ENCODE data around the gene KCNV2. TPM values are rescaled to one million over a fixed set of nuclear protein-coding genes. Genes with fewer than 3 reads are reported as not detected.
A peak's percentile ranks its signal among the peaks of the same experiment; 100 is the strongest.

The KCNV2 gene
- total RNA-seq, 1 donor from 2014 or later = not detected

GRCh38 chr9:2777454-2777853, 60.1 kb downstream of the KCNV2 start:
- no peak for DNase-seq (ENCODE audit: low spot score, unreplicated experiment)
- H3K4me3 Mint-ChIP-seq (ENCODE audit: low read depth) = no peak overlapping the region
- peak overlapping the region; percentile 62 for H3K27ac Mint-ChIP-seq
- no peaks in the 10 kb centered on the region for H3K4me1 Mint-ChIP-seq (ENCODE audit: low read depth)
- peaks cover 37% of the 10 kb centered on the region for H3K27me3 Mint-ChIP-seq
- peaks cover 75% of the 10 kb centered on the region for H3K36me3 Mint-ChIP-seq (ENCODE audit: insufficient read depth)
- H3K9me3 Mint-ChIP-seq (ENCODE audit: low read depth) = peaks cover 45% of the 10 kb centered on the region
- no peak for TF ChIP-seq CTCF (IDR thresholded peaks at IDR 0.05; ENCODE audit: unreplicated experiment)

DNA sequence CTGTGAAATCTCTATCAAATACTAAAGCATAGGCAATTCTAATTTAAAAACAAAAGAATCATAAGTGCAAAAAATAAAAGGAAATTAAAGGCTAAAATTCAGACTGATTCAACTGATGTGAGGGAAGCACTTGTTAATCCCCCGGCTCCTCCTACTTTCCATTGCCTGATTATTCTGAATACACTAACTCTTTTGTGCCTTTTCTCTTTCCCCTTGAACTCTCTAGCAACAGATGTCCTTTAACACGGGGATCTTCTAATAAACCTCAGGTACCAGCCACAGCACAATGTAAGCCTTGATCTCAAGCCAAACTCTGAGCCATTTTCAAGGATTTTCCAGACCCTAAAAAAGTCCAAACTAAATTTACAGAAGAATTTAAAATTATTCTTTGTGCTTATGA, 61.5 kb downstream of the KCNV2 start:
- no peak overlapping the region for H3K4me3 Mint-ChIP-seq (ENCODE audit: low read depth)
- no peaks in the 10 kb centered on the region for H3K4me1 Mint-ChIP-seq (ENCODE audit: low read depth)
- H3K9me3 Mint-ChIP-seq (ENCODE audit: low read depth) = peaks cover 39% of the 10 kb centered on the region
- H3K27me3 Mint-ChIP-seq = peaks cover 30% of the 10 kb centered on the region
- peaks cover 74% of the 10 kb centered on the region for H3K36me3 Mint-ChIP-seq (ENCODE audit: insufficient read depth)
- H3K27ac Mint-ChIP-seq = no peak overlapping the region
- no peak for TF ChIP-seq CTCF (IDR thresholded peaks at IDR 0.05; ENCODE audit: unreplicated experiment)
- DNase-seq (ENCODE audit: low spot score, unreplicated experiment) = no peak

Other genes with a start within 250 kb of the KCNV2 start
- 8.1 and 9.9 TPM in 2 replicates for gene VLDLR, start 95.7 kb upstream of the KCNV2 start, total RNA-seq
- 49.3 and 50.2 TPM in 2 replicates for gene PUM3, start 126.6 kb downstream of the KCNV2 start, total RNA-seq

All from progenitor cell of endocrine pancreas (in vitro differentiated cells).